Body of pancreas (tissue), 4 donors: ENCODE results near the gene OSBPL10.

Experiments used
- CTCF ChIP-seq, 7 experiments: fragments of 450-650 bp in 4 of 7; fragments of 200-600 bp in 3 of 7; sonication (generic) in 3 of 7; IDR thresholded peaks; one replicate each; pipeline ENCODE4 v1.5.1; 2016 to 2019; ENCODE audit warnings: antibody characterized with exemption in 7 of 7
- POLR2A ChIP-seq, 3 donors: fragments of 450-650 bp; IDR thresholded peaks; one replicate each; pipeline ENCODE4 v1.6.1; 2016; ENCODE audit warnings: antibody characterized with exemption in 3 of 3, mild to moderate bottlenecking in 2 of 3

GRCh38 chr3:31732548-31732947, 248.5 kb downstream of the OSBPL10 start:
- TF ChIP-seq CTCF (IDR thresholded peaks at IDR 0.05), result no peak
- no peak for TF ChIP-seq POLR2A (IDR thresholded peaks at IDR 0.05)
